Activated CD8-positive, alpha-beta memory T cell treated with anti-CD3 and anti-CD28 coated beads for 36 hours (primary cell): Measurements from ENCODE around the gene MCTP2. TPM values are rescaled to one million over a fixed set of nuclear protein-coding genes. Genes with fewer than 3 reads are reported as not detected.

Experiments used
- CTCF ChIA-PET: fragments of 350-600 bp; sonication (Branson Sonifier 250); formaldehyde crosslinking; loops from one replicate; lab custom pipeline; 2021; ENCODE audit warnings: antibody characterized with exemption; lab: Charles Lee
- POLR2A ChIA-PET: fragments of 350-600 bp; sonication (Branson Sonifier 250); formaldehyde crosslinking; loops from one replicate; lab custom pipeline; 2021; ENCODE audit warnings: antibody characterized with exemption; lab: Charles Lee
- total RNA-seq, 2 experiments: library from RNA; stranded (reverse); gene quantifications; one replicate each; pipeline ENCODE4 v1.2.3, GENCODE V29; 2021

Gene MCTP2
- total RNA-seq, 2 experiments from 2014 or later = 19.9 to 23.4 TPM

DNA sequence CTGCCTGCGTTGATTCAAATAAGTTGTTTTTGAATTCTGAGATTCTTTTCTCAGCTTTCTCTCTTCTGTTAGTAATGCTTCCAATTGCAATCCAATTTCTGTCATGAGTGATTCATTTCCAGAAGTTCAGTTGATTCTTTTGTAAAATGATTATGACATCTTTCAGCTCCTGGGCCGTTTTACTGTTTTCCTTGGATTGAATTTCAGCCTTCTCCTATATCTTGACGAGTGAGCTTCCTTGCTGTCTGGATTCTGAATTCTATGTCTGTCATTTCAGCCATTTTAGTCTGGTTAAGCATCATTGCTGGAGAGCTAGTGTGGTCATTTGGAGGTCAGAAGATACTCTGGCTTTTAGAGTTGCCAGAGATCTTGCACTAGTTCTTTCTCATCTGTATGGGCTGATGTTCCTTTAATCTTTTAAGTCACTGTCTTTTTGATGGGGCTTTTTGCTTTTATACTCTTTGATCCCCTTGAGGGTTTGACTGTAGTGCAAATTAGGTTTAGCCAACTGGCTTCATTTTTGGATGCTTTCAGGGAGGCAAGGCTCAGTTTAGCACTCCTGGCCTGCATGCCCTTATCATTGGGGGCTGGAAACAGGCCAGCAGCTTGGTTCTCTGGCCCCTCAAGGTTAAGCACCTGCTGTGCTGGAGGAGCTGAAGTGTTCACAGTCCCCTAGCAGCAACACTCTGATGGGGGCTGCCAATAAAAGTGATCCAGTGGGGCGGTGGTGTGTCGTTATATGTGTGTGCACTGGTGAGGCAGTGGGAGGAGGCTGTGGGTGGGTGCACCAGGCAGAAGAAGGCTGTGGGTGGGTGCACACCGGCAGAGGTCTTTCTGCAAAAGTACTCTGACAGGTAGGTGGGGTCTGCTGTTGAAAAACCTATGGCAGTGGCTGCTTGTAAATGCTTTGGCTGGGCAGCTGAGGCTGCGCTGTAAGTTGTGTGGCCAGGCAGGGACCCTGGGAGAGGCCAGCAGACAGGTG lies 51.2 kb downstream of the MCTP2 start:
- CTCF ChIA-PET = interaction anchor here (0.8 to 1.4 kb wide), 2 partner anchors 41 to 52 kb away, joined by 3 read pairs; no protein-coding TSS in a partner anchor
- POLR2A ChIA-PET = no interaction called here

DNA sequence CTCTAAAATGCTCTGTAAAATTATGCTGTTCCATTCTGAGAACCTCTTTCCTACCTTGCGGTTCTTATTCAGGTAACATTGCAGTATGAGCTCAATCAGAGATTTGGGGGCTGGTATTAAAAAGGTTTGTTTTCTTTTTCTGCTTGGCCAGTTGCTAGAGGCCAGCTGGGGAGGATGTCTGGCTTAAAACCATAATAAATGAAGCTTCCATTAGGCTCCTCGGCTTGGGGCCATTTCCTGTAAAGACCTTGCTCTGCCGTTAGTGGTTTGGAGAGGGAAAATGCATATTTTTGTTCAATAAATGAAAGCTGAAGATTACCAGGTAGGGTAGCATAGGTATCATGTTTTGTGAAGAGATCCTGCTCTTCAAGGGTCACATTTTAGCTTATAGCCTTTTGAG lies 55.2 kb downstream of the MCTP2 start:
- CTCF ChIA-PET = interaction anchor here (1.7 kb wide), 1 partner anchor 37 kb away, joined by 6 read pairs; no protein-coding TSS in a partner anchor
- POLR2A ChIA-PET = interaction anchor here (0.6 kb wide), 1 partner anchor 9 kb away, joined by 3 read pairs; no protein-coding TSS in a partner anchor

DNA sequence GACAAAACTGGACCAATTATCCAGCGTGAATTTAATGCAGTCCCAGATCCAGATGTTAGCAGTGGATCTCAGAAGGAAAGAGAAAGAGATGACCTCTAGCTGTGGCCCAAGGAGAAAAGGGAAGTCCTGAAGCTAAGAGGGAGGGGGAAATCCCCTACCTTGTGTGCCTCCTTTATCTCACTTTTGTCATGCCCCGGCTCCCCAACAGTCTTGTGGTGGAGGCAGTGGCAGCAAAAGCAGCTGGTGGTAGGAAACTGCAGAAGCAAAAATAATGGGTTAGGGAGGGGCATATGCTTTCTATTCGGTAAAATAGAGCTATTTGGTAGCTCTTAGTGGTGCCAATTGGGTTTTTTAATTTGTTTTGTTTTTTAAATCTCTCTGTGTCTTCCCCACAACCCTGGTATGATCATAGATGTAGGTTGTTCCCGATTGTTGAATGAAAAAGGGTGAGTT lies 56.5 kb downstream of the MCTP2 start:
- POLR2A ChIA-PET = interaction anchor here (0.5 to 0.7 kb wide), 3 partner anchors 52 to 121 kb away, joined by 3 to 8 read pairs (median 3); no protein-coding TSS in a partner anchor
- CTCF ChIA-PET = interaction anchor here (1.1 to 1.7 kb wide), 3 partner anchors 16 to 124 kb away, joined by 4 to 6 read pairs (median 4); no protein-coding TSS in a partner anchor

DNA sequence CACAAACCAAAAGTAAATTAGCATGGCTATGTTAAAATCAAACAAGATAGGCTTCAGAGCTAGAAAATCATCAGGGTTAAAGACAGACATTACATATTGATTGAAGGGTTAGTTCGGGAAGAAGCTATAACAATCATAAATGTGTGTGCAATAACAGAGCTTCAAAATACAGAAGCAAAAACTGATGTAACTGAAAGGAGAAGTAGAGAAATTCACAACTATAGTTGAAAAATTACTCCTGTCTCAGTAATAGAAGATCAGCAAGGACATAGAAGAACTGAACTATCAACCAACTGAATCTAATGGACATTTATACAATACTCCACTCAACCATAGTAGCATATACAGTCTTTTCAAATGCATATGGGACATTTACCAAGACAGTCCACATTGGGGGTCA lies 59.4 kb downstream of the MCTP2 start:
- POLR2A ChIA-PET = no interaction called here
- CTCF ChIA-PET = no interaction called here

DNA sequence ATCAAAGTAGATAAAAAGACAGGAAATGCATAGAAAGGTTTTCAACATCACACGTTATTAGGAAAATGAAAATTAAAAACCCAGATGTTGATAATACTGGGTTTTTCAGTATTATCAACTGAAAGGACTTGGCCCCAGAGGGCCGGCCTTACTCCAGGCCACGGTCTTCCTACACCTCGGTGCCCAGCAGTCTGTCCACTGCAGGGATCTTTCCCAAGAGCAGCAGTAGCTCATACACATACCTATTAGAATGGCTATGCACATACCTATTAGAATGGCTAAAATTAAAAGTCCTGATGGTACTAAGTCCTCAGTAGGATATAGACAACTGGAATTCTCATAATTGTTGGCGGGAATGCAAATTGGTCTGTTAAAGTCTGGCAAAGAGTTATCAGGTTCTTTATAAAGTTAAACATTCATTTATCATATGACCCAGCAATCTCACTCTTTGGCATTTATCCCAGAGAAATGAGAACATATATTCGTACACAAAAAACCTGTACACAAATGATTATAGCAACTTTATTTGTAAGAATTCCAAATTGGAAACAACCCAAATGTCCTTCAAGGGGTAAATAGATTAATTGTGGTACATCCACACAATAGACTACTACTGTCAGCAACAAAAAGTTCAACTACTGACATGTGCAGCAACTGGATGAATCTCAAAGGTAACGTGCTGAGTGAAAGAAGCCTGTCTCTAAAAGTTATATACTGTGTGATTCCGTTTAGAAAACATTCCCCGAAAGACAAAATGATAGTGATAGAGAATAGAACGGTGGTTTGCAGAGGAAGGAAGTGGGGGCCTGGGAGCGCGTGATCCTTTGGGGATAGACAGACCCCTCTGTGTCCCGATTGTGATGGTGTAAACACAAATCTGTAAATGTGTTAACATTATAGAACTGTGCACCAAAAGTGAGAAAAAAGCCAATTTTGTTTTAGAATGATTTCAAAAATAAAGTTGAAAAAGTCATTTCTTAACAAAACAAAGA lies 62.3 kb downstream of the MCTP2 start:
- POLR2A ChIA-PET = no interaction called here
- CTCF ChIA-PET = interaction anchor here (0.6 kb wide), 1 partner anchor 17 kb away, joined by 4 read pairs; no protein-coding TSS in a partner anchor

DNA sequence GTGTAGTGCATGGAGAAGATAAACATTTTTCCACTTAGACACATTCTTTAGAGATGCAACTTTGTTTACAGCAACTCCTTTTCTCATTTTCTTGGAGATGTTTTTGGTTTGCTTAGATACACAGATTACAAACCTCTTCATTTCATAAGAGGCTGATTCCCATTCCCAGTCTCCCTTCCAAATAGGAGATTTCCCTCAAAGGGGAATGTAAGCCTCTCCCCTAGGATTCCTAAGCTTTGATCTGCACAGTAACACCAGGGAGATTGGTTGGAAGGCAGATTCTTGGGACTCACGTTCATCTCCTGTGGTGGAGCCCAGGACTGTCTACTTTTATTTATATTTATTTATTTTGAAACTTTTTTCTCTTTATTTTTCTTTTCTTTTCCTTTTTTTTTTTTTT lies 63.2 kb downstream of the MCTP2 start:
- ChIA-PET CTCF (no interaction called here), POLR2A (no interaction called here)

DNA sequence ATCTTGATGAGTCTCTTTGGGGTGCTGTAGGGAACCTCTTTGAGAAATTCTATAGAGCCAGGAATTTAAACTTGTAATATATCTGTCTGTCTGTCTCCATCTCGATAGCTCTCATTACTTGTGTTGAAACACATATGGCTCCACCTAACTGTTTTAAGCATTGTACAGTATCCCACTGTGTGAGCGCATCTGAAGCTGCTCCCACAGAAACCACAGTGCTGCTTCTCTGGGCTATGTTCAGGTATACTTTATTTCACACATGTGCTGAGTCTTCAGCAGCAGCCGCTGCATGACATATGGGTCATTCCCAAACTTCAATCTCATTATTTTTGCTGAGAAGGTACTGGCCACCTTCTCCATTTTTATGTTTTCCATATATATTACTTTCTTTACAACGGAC lies 63.9 kb downstream of the MCTP2 start:
- CTCF ChIA-PET = no interaction called here

DNA sequence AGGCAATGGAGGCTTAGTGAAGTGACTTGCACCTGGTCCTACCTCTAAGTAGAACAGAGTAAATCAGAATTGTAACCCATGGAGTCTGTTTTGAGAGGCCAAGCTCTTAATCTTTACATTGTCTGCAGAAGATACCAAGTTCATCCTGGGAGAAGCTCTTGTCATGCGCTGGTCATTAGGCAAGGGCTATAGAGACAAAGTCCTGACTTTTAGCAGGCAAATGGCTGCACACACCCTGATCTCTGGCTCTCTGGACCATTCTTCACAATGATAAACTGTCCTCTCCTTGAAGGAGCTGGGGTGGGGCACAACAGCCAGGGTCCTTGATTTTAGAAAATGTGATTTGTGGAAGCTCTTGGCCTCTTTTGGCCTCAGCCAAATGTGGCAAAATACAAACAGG lies 65.4 kb downstream of the MCTP2 start:
- CTCF ChIA-PET = interaction anchor here (1.7 kb wide), 1 partner anchor 132 kb away, joined by 4 read pairs; no protein-coding TSS in a partner anchor
- POLR2A ChIA-PET = no interaction called here

More for the DNA sequence above, 63.9 kb downstream of the MCTP2 start:
- POLR2A ChIA-PET = interaction anchor here (0.6 kb wide), 1 partner anchor 8 kb away, joined by 3 read pairs; no protein-coding TSS in a partner anchor

DNA sequence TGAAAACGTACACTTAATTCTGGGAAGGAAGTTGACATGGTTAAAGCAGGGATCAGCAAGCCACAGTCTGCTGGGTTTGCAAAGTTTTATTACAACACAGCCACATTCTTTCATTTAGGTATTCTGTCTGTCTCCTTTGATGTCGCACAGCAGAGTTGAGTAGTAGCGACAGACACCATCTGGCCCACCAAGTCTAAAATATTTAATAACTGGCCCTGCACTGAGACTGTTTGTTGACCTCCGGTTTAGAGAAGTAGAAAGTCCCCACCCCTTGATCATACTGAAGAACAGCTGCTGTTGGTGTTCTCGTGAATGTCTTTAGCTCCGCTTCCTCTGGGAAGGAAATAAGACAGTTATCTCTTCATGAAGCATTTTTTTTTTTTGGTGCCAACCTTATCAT lies 66.2 kb downstream of the MCTP2 start:
- ChIA-PET POLR2A (no interaction called here), CTCF (interaction anchor here (1.7 kb wide), 1 partner anchor 133 kb away, joined by 4 read pairs; no protein-coding TSS in a partner anchor)

DNA sequence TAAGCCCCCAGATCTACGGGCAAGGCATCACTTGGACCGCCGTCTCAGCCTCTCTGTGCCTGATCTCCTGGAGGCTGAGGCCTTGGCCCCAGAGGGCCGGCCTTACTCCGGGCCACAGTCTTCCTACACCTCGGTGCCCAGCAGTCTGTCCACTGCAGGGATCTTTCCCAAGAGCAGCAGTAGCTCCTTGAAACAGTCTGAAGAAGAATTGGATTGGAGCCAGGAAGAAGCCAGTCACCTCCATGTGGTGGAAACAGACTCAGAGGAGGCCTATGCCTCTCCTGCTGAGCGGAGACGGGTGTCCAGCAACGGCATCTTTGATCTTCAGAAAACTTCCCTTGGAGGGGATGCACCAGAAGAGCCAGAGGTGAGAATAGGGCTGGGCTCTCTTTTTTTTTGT lies 67.0 kb downstream of the MCTP2 start:
- ChIA-PET POLR2A (no interaction called here), CTCF (no interaction called here)

DNA sequence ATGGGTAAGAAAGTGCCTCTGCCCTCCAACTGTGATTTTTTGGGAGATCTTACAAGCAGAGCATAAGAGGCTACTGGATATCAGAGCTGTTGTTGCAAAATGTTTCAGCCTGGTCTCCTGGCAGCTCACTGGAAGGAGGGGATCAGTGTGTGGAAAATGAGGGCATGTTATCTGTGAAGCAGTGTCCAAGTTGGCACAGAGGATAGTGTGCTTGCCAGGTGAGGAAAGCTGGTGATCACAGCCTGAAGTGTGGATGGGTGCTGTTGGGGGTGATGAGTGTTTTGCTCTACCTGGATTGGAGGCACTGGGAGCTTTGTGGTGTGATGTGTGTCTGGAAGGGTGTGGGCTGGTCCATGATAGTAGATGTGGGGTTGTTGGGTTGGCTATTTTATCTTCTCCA lies 69.3 kb downstream of the MCTP2 start:
- POLR2A ChIA-PET = no interaction called here
- CTCF ChIA-PET = no interaction called here

DNA sequence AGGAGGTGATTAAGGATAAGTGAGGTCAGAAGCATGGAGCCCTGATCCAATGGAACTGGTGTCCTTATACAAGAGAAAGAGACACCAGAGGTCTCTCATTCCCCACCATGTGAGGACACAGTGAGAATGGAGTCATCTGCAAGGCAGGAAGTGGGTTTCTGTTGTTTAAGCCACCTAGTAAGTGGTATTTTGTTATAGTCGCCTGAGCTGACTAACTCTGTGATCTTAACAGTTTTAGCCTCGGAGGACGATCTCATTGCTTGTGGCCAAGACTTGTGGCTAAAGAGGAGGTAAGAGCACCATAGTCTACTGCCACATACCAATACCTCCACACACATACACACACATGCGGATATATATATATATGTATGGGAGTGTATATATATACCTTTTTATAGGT lies 73.8 kb downstream of the MCTP2 start:
- ChIA-PET CTCF (interaction anchor here (4.0 to 4.4 kb wide), 2 partner anchors 19 to 74 kb away, joined by 18 to 28 read pairs; partner anchors contain the start of gene MCTP2), POLR2A (interaction anchor here (2.8 kb wide), 1 partner anchor 75 kb away, joined by 32 read pairs; the partner anchor contains the start of gene MCTP2)

DNA sequence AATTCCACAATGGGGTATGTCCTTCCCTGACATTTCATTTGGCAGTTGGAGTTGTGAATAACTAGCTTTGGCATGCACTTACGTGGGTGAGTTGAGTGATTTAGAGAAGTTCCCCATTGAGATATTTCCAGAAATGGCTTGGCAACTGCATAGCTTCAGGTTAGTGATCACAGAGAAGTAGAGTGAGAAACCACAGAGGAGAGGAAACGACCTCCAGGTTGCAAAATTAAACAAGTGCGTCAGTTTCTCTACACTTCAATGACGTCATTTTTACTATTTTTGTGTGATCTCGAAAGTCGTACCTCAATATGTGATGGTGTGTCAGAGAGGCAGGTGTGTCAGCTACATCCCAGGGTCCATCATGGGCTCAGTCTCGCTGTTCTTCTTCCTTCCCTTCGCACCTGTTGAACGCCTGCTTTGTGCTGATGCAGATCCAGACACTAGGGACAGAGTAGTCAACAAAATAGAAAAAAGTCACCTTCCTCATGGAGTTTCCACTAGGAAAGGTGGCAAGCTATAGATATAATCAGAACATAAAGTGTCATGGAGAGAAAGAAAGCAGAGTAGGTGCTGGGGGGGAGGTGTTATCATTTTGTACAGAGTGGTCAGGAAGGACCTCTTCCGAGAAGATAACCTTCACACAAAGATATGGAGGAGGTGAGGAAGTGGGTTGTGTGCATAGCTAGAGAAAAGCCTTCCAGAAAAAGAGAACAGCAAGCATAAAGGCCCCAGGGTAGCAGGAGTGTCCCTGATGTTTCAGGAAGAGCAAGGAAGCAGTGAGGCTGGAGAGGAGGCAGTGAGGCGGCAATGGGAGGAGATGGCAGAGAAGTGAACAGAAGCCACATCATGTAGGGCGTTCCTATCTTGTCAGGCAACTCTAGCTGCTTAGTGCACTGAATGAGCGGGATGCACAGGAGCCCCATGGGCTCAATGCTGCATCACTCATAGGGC lies 75.6 kb downstream of the MCTP2 start:
- ChIA-PET POLR2A (interaction anchor here (0.6 to 2.8 kb wide), 3 partner anchors 17 to 76 kb away, joined by 4 to 32 read pairs (median 8); partner anchors contain the start of gene MCTP2), CTCF (interaction anchor here (0.6 to 4.4 kb wide), 7 partner anchors 13 to 1424 kb away, joined by 3 to 28 read pairs (median 3); partner anchors contain the start of gene MCTP2)

DNA sequence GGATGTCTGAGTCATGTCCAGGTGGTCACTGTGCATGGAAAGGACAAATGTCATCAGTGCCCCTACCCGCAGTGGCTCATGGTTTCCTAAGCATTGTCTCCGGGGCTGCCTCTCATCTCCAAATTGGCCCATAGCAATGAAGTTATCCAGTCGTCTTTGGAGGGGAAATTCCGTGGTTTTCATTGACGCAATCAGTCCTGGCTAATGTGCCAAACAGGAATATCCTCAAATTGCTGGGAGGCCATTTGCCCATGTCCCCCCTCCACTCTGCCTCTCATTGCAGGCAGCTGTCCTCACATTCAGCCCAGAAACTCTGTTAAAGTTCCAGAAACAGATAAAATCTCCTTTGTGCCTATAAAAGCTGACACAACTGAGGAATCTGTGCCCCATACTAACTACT lies 81.6 kb downstream of the MCTP2 start:
- ChIA-PET CTCF (interaction anchor here (1.1 kb wide), 1 partner anchor 149 kb away, joined by 3 read pairs; no protein-coding TSS in a partner anchor), POLR2A (no interaction called here)

DNA sequence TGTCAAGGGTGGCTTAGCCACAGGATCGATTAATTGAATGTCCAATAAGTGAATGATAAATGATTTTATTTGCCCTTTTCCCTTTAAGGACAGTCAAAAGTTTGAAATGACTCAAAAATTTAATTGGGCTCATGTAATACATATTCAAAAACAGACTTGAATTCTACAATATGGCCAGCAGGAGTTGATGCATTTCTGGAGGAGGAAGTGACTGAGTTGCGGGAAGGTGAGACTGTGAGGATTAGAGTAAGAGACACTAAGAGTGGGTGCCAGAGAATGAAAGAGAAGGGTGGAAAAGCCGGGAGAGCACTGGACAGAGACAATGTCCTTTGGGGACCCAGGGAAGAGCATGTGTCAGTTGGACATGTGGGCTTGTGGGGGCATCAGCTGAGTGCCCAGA lies 83.3 kb downstream of the MCTP2 start:
- POLR2A ChIA-PET = no interaction called here
- CTCF ChIA-PET = no interaction called here

DNA sequence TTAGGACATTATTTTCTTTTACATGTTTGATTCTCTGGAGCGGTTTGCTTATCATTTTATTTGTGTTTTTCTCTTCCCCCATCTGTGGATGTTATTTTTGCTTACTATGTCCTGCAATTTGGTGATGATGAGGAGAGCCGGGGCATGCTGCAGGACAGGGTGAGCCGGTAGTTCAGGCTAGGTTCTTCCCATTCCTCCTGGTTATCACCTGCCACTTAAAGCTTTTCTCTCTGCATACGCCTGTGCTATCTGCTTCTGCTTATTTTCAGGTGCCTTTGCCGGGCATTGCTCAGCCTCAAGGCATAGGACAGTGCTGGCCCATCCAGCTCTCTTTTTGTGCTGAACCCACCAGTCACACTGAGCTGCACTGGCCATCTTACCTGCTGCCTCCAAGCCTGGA lies 85.8 kb downstream of the MCTP2 start:
- POLR2A ChIA-PET = no interaction called here
- CTCF ChIA-PET = interaction anchor here (1.5 kb wide), 1 partner anchor 153 kb away, joined by 4 read pairs; no protein-coding TSS in a partner anchor

DNA sequence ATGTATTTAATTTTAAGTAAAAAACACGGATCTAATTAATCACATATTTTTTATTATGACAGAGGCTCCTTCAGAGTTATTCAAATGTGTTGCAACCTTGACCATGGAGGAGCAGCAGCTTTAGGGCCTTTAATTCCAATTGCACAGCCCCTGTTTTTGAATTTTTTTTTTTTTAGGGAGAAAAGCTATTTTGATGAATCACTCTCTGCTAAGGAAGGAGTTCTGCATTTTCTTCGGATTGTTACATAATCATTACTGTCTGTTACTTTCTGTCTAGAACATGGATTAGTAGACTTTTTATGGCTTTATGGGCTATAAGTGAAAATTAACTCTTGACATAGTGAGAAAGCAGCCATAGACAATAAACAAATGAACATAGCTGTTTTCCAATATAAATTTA lies 90.8 kb downstream of the MCTP2 start:
- ChIA-PET CTCF (interaction anchor here (3.4 to 8.5 kb wide), 2 partner anchors 15 to 157 kb away, joined by 18 to 87 read pairs; no protein-coding TSS in a partner anchor), POLR2A (no interaction called here)
